Activated naive CD4-positive, alpha-beta T cell treated with anti-CD3 and anti-CD28 coated beads, Interleukin-2, amount 10 ng/mL, durations not matched to agents 5 hours and 36 hours (primary cell): ENCODE data around the gene CA6. TPM values are rescaled to one million over a fixed set of nuclear protein-coding genes. Genes with fewer than 3 reads are reported as not detected.

Experiments used
- total RNA-seq, 2 experiments: library from RNA; stranded (reverse); gene quantifications; one replicate each; pipeline ENCODE4 v1.2.3, GENCODE V29; 2021

CA6 gene
- total RNA-seq, result 1 to 10 TPM; 2.1 to 2.4 TPM

GRCh38 chr1:8945568-8945967, at the start of gene CA6:
Gene CA6 (plus strand): TSS chr1:8945868. CDS start chr1:8945887, 19 bp downstream.

Other genes starting within 250 kb of the CA6 start
- 100 to 1,000 TPM; 103 TPM for gene RERE, start 128.2 kb upstream of the CA6 start, total RNA-seq
- 1,000 to 10,000 TPM; 2,678 to 2,781 TPM for gene ENO1, start 67.2 kb upstream of the CA6 start, total RNA-seq
- not detected for gene SLC2A7, start 80.6 kb downstream of the CA6 start, total RNA-seq
- gene SLC2A5, start 123.8 kb downstream of the CA6 start, total RNA-seq, result not detected
- gene GPR157, start 183.2 kb downstream of the CA6 start, total RNA-seq, result 1 to 10 TPM; 3.3 to 4.3 TPM